IMR-90 (cell line): ENCODE data around the gene TTC21B. TPM values are rescaled to one million over a fixed set of nuclear protein-coding genes. Genes with fewer than 3 reads are reported as not detected.

ENCODE experiments used
- ATAC-seq: fragments of 200-7000 bp; cut with Tn5 transposase; 2 replicates; pipeline ENCODE4 v1.9.1; 2020; ENCODE audit warnings: low read depth, mild to moderate bottlenecking, moderate library complexity
- BruUV-seq: library from RNA; stranded (reverse); fragments of 400-500 nt; replicated peaks from 2 replicates; lab custom pipeline; 2021; lab: Mats Ljungman, UMichigan
- CTCF ChIA-PET: fragments of 300-600 bp; formaldehyde crosslinking; extraction: SDS; loops from one replicate; lab custom pipeline; 2021; ENCODE audit warnings: antibody characterized with exemption; lab: Yijun Ruan, JAX
- POLR2A ChIA-PET: fragments of 300-600 bp; sonication (Branson Sonifier 250); formaldehyde crosslinking; loops from one replicate; lab custom pipeline; 2022; ENCODE audit warnings: antibody characterized with exemption; ENCODE audit not compliant: unreplicated experiment; lab: Charles Lee
- DNase-seq: peaks from one replicate; pipeline ENCODE4 v3.0.0; 2013
- H2AFZ ChIP-seq: replicated peaks from 2 replicates; pipeline ENCODE3; 2013; ENCODE audit warnings: low read length, mild to moderate bottlenecking; ENCODE audit not compliant: poor library complexity
- H2AK5ac ChIP-seq: 2 replicates; pipeline ENCODE4 v1.6.1; 2013; ENCODE audit warnings: low read depth, low read length, inconsistent platforms
- H2AK9ac ChIP-seq: replicated peaks from 2 replicates; pipeline ENCODE3; 2013; ENCODE audit warnings: mild to moderate bottlenecking, low read depth, low read length, moderate library complexity; ENCODE audit not compliant: poor library complexity
- H2BK120ac ChIP-seq: 2 replicates; pipeline ENCODE4 v1.6.1; 2013; ENCODE audit warnings: low read depth, low read length, inconsistent platforms
- H2BK15ac ChIP-seq: 3 replicates; pipeline ENCODE4 v1.6.1; 2013; ENCODE audit warnings: low read depth, low read length, inconsistent platforms
- H2BK20ac ChIP-seq: 2 replicates; pipeline ENCODE4 v1.6.1; 2013; ENCODE audit warnings: low read depth, mild to moderate bottlenecking, inconsistent platforms, low read length, moderate library complexity
- H2BK5ac ChIP-seq: 2 replicates; pipeline ENCODE4 v1.6.1; 2013; ENCODE audit warnings: mild to moderate bottlenecking, low read depth, low read length, inconsistent platforms; ENCODE audit not compliant: poor library complexity, severe bottlenecking
- H3K14ac ChIP-seq: replicated peaks from 2 replicates; pipeline ENCODE4 v1.6.1; 2013; ENCODE audit warnings: low read depth, low read length, inconsistent platforms
- H3K18ac ChIP-seq: 2 replicates; pipeline ENCODE4 v1.6.1; 2013; ENCODE audit warnings: low read depth, low read length, control low read depth
- H3K23ac ChIP-seq: 2 replicates; pipeline ENCODE4 v1.6.1; 2013; ENCODE audit warnings: low read depth, low read length, inconsistent platforms
- H3K27ac ChIP-seq: 2 replicates; pipeline ENCODE4 v1.5.1; 2013; ENCODE audit warnings: mild to moderate bottlenecking, control low read depth, low read length; ENCODE audit not compliant: insufficient read depth
- H3K27me3 ChIP-seq: 2 replicates; pipeline ENCODE4 v1.6.1; 2013; ENCODE audit warnings: low read length; ENCODE audit not compliant: control insufficient read depth, insufficient read depth
- H3K36me3 ChIP-seq: 2 replicates; pipeline ENCODE4 v1.6.1; 2013; ENCODE audit warnings: low read length, mixed read lengths; ENCODE audit not compliant: control insufficient read depth, insufficient read depth
- H3K4ac ChIP-seq: 2 replicates; pipeline ENCODE4 v1.6.1; 2013; ENCODE audit warnings: low read depth, low read length, inconsistent platforms
- H3K4me1 ChIP-seq: 2 replicates; pipeline ENCODE4 v1.6.1; 2013; ENCODE audit warnings: low read length, mixed read lengths; ENCODE audit not compliant: control insufficient read depth, insufficient read depth
- H3K4me2 ChIP-seq: 2 replicates; pipeline ENCODE4 v1.6.1; 2013; ENCODE audit warnings: low read depth, mild to moderate bottlenecking, control low read depth, low read length, moderate library complexity
- H3K4me3 ChIP-seq: 2 replicates; pipeline ENCODE4 v1.5.1; 2013; ENCODE audit warnings: low read depth, mild to moderate bottlenecking, control low read depth, low read length, moderate library complexity; ENCODE audit not compliant: insufficient read depth
- H3K56ac ChIP-seq: 2 replicates; pipeline ENCODE4 v1.6.1; 2013; ENCODE audit warnings: low read length, inconsistent platforms; ENCODE audit not compliant: insufficient read depth; ENCODE audit errors: extremely low read depth
- H3K79me1 ChIP-seq, 2 experiments: 2 replicates each; pipeline ENCODE4 v1.6.1; 2013; ENCODE audit warnings: low read length in 2 of 2, inconsistent platforms in 1 of 2, low read depth in 1 of 2
- H3K9ac ChIP-seq: 2 replicates; pipeline ENCODE4 v1.6.1; 2013; ENCODE audit warnings: low read depth, low read length, control low read depth
- H3K9me1 ChIP-seq: 2 replicates; pipeline ENCODE4 v1.6.1; 2013; ENCODE audit warnings: low read length, inconsistent platforms; ENCODE audit not compliant: insufficient read depth
- H3K9me3 ChIP-seq: 2 replicates; pipeline ENCODE4 v1.6.1; 2013; ENCODE audit warnings: low read length; ENCODE audit not compliant: control insufficient read depth, insufficient read depth
- H4K20me1 ChIP-seq: 2 replicates; pipeline ENCODE4 v1.6.1; 2013; ENCODE audit warnings: low read length, inconsistent platforms; ENCODE audit not compliant: insufficient read depth
- H4K5ac ChIP-seq: 2 replicates; pipeline ENCODE4 v1.6.1; 2013; ENCODE audit warnings: mild to moderate bottlenecking, low read depth, low read length, control low read depth
- H4K8ac ChIP-seq, 2 experiments: 2 replicates each; pipeline ENCODE4 v1.6.1; 2013; ENCODE audit warnings: low read depth in 2 of 2, low read length in 2 of 2, control low read depth in 1 of 2, inconsistent platforms in 1 of 2
- H4K91ac ChIP-seq: 2 replicates; pipeline ENCODE4 v1.6.1; 2013; ENCODE audit warnings: low read depth, low read length, inconsistent platforms; ENCODE audit not compliant: insufficient read depth
- BHLHE40 ChIP-seq: fragments of 150-350 bp; IDR thresholded peaks from 2 replicates; pipeline ENCODE4 v1.6.1; 2016; ENCODE audit warnings: mild to moderate bottlenecking, low read depth, low read length
- CEBPB ChIP-seq: IDR thresholded peaks from 2 replicates; pipeline ENCODE4 v1.6.1; 2012; ENCODE audit warnings: low read depth, low read length, improper control_type of control experiment
- CHD1 ChIP-seq: IDR thresholded peaks from 2 replicates; pipeline ENCODE4 v1.6.1; 2012; ENCODE audit warnings: low read depth, low read length, improper control_type of control experiment
- FOS ChIP-seq: fragments of 150-350 bp; IDR thresholded peaks from 2 replicates; pipeline ENCODE4 v1.6.1; 2016; ENCODE audit warnings: low read depth, low read length
- MAZ ChIP-seq: IDR thresholded peaks from 2 replicates; pipeline ENCODE4 v1.6.1; 2012; ENCODE audit warnings: low read depth, mild to moderate bottlenecking, low read length, improper control_type of control experiment, moderate library complexity, borderline replicate concordance
- MXI1 ChIP-seq: IDR thresholded peaks from 2 replicates; pipeline ENCODE4 v1.6.1; 2012; ENCODE audit warnings: low read depth, mild to moderate bottlenecking, low read length, moderate library complexity, borderline replicate concordance
- POLR2A ChIP-seq: IDR thresholded peaks from 2 replicates; pipeline ENCODE4 v1.6.1; 2012; ENCODE audit warnings: mild to moderate bottlenecking, low read depth, low read length
- RAD21 ChIP-seq: IDR thresholded peaks from 2 replicates; pipeline ENCODE4 v1.6.1; 2012; ENCODE audit warnings: low read length, improper control_type of control experiment
- RCOR1 ChIP-seq: IDR thresholded peaks from 2 replicates; pipeline ENCODE4 v1.6.1; 2012; ENCODE audit warnings: mild to moderate bottlenecking, low read length, improper control_type of control experiment; ENCODE audit not compliant: insufficient replicate concordance
- SMC3 ChIP-seq: fragments of 150-350 bp; IDR thresholded peaks from 2 replicates; pipeline ENCODE4 v1.6.1; 2016; ENCODE audit warnings: low read depth, mild to moderate bottlenecking, antibody characterized with exemption, low read length, moderate library complexity
- USF2 ChIP-seq: fragments of 150-350 bp; IDR thresholded peaks from 2 replicates; pipeline ENCODE4 v1.6.1; 2017; ENCODE audit warnings: mild to moderate bottlenecking, antibody characterized with exemption, low read length, low read depth
- WGBS, 2 experiments: methylation state at CpG; one replicate each; pipeline versions ENCODE4 v1.1.5 to v1.1.7; 2013; ENCODE audit warnings: missing lambda C conversion rate in 2 of 2; ENCODE audit not compliant: insufficient read length in 1 of 2; ENCODE audit errors: extremely low coverage in 2 of 2; 5-methylcytosine and 5-hydroxymethylcytosine counted together
- dilution Hi-C: fragments of 300-500 bp; cut with HindIII; formaldehyde crosslinking; loops from one replicate; pipeline ENCODE4 v1.14.3; 2018; ENCODE audit warnings: low sequenced_read_pairs; ENCODE audit not compliant: unreplicated experiment
- in situ Hi-C: fragments of 300-500 bp; cut with MboI; formaldehyde crosslinking; loops from 3 replicates; pipeline ENCODE4 v1.14.3; 2019; ENCODE audit warnings: low sequenced_read_pairs, inconsistent platforms, mixed read lengths
- intact Hi-C: fragments of 100-400 bp; cut with micrococcal nuclease; formaldehyde crosslinking; loops from 2 replicates; pipeline ENCODE4 v1.10.0; 2022
- polyA plus RNA-seq, 3 experiments: library from polyadenylated mRNA; depleted of rRNA; stranded (reverse); fragments of >200 nt; gene quantifications; 2 replicates each; pipeline ENCODE4 v1.2.3, GENCODE V29; 2012; ENCODE audit warnings: low replicate concordance in 1 of 3
- total RNA-seq: library from RNA; depleted of rRNA; stranded (reverse); fragments of >200 nt; gene quantifications from 2 replicates; pipeline ENCODE4 v1.2.3, GENCODE V29; 2012
- TF ChIP-seq, protein P1 (sequence below): fragments of 150-350 bp; IDR thresholded peaks from 2 replicates; pipeline ENCODE4 v1.6.1; 2016; ENCODE audit warnings: low read depth, mild to moderate bottlenecking, low read length, moderate library complexity, borderline replicate concordance
- TF ChIP-seq, protein P2 (sequence below): conservative IDR thresholded peaks from 2 replicates; pipeline ENCODE4 v1.5.1; 2012; ENCODE audit warnings: mild to moderate bottlenecking, low read depth, low read length, improper control_type of control experiment

The TTC21B gene
- total and polyA plus RNA-seq, 2 of the 4 experiments (the other 2 are of a cell fraction), result 8.0 to 17.2 TPM

DNA sequence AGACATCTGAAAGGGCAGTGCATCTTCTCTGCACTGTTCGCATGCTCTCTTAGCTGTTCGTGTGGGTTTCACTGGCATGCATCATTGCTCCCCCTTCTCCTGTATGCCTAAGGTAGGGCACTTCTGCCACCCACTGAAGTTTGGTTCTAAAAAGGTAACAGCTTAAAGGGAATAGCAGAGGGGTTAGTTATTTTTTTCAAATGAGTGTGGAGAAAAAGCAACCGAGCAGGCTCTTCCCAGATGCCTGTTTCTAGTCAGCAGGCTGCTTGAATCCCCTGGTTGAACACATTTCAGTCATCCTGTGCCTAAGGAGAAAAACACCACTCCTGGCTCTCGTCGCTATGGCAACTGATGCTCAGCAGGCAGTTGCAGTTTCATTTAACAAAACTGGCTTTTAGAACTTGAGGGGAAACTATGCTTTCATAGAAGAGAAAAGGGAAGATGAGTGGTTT, 89.7 kb downstream of the TTC21B start:
- no peak overlapping the region for H4K5ac ChIP-seq
- no peaks in the 10 kb centered on the region for H4K20me1 ChIP-seq
- H2AK5ac ChIP-seq, result no peak overlapping the region
- H3K18ac ChIP-seq, result no peak overlapping the region
- DNase-seq (no peak), ATAC-seq (no peak)
- TF ChIP-seq RCOR1, result no peak
- no peak for TF ChIP-seq SMC3
- no peak for TF ChIP-seq FOS
- TF ChIP-seq RAD21, result no peak
- TF ChIP-seq CHD1, result no peak
- TF ChIP-seq BHLHE40, result no peak
- TF ChIP-seq, protein P1, sequence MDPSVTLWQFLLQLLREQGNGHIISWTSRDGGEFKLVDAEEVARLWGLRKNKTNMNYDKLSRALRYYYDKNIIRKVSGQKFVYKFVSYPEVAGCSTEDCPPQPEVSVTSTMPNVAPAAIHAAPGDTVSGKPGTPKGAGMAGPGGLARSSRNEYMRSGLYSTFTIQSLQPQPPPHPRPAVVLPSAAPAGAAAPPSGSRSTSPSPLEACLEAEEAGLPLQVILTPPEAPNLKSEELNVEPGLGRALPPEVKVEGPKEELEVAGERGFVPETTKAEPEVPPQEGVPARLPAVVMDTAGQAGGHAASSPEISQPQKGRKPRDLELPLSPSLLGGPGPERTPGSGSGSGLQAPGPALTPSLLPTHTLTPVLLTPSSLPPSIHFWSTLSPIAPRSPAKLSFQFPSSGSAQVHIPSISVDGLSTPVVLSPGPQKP, result no peak
- no peak for TF ChIP-seq MXI1
- TF ChIP-seq MAZ, result no peak
- TF ChIP-seq CEBPB, result no peak
- TF ChIP-seq, protein P2, sequence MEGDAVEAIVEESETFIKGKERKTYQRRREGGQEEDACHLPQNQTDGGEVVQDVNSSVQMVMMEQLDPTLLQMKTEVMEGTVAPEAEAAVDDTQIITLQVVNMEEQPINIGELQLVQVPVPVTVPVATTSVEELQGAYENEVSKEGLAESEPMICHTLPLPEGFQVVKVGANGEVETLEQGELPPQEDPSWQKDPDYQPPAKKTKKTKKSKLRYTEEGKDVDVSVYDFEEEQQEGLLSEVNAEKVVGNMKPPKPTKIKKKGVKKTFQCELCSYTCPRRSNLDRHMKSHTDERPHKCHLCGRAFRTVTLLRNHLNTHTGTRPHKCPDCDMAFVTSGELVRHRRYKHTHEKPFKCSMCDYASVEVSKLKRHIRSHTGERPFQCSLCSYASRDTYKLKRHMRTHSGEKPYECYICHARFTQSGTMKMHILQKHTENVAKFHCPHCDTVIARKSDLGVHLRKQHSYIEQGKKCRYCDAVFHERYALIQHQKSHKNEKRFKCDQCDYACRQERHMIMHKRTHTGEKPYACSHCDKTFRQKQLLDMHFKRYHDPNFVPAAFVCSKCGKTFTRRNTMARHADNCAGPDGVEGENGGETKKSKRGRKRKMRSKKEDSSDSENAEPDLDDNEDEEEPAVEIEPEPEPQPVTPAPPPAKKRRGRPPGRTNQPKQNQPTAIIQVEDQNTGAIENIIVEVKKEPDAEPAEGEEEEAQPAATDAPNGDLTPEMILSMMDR, result no peak
- no peak for TF ChIP-seq USF2
- no peak for TF ChIP-seq POLR2A
- H3K36me3 ChIP-seq, result no peaks in the 10 kb centered on the region
- H2BK15ac ChIP-seq, result no peak overlapping the region
- BruUV-seq, result no TSS peak
- no peaks in the 10 kb centered on the region for H3K9me1 ChIP-seq
- H3K4me1 ChIP-seq, result no peaks in the 10 kb centered on the region
- dilution Hi-C loops, result no loop called here
- H3K56ac ChIP-seq, result no peak overlapping the region
- no peak overlapping the region for H2AK9ac ChIP-seq
- no peak overlapping the region for H3K4ac ChIP-seq
- POLR2A ChIA-PET, result no interaction called here
- no peak overlapping the region for H3K4me3 ChIP-seq
- H2BK5ac ChIP-seq, result no peak overlapping the region
- peaks cover 3% of the 10 kb centered on the region; the same call in 1 of the 2 replicates for H3K9me3 ChIP-seq
- intact Hi-C loops, result no loop called here
- CTCF ChIA-PET, result no interaction called here
- H2AFZ ChIP-seq, result no peak overlapping the region
- H3K79me1 ChIP-seq, result no peaks in the 10 kb centered on the region
- H3K9ac ChIP-seq, result no peak overlapping the region
- no peak overlapping the region for H2BK20ac ChIP-seq
- H4K91ac ChIP-seq, result no peak overlapping the region
- no peak overlapping the region for H4K8ac ChIP-seq
- H2BK120ac ChIP-seq, result no peak overlapping the region
- H3K23ac ChIP-seq, result no peak overlapping the region
- in situ Hi-C loops, result no loop called here
- no peak overlapping the region for H3K14ac ChIP-seq
- H3K27ac ChIP-seq, result no peak overlapping the region
- WGBS, 2 experiments, result 67% methylated on average over 1 of the region's 5 CpGs; no CpG with 5 or more reads in 1 of the 2 experiments
- H3K4me2 ChIP-seq, result no peak overlapping the region
- H3K27me3 ChIP-seq, result no peaks in the 10 kb centered on the region
